AG04449 (cell line): ENCODE measurements around the gene VPS4A.

ENCODE experiments used
- CTCF ChIA-PET: fragments of 350-600 bp; formaldehyde crosslinking; extraction: SDS; loops from one replicate; lab custom pipeline; 2021; ENCODE audit warnings: antibody characterized with exemption; lab: Yijun Ruan, JAX
- POLR2A ChIA-PET: fragments of 400-600, 350-600 bp; formaldehyde crosslinking; extraction: SDS; loops from one replicate; lab custom pipeline; 2020; ENCODE audit warnings: antibody characterized with exemption, inconsistent platforms; lab: Yijun Ruan, JAX
- DNase-seq: peaks from one replicate; pipeline ENCODE4 v3.0.0-alpha.2; 2010; ENCODE audit warnings: low read depth, low spot score
- H3K4me3 ChIP-seq: 2 replicates; pipeline ENCODE4 v1.5.1; 2011; ENCODE audit warnings: low read depth, mild to moderate bottlenecking, control low read depth, low read length
- CTCF ChIP-seq: IDR thresholded peaks from one replicate; pipeline ENCODE4 v1.5.1; 2011; ENCODE audit warnings: mild to moderate bottlenecking, moderate library complexity, low read length, control low read depth, inconsistent platforms; ENCODE audit not compliant: insufficient read depth; ENCODE audit errors: missing control alignments

Gene VPS4A

GRCh38 chr16:69318177-69318910 lies 7.2 kb downstream of the VPS4A start:
- H3K4me3 ChIP-seq: no peak overlapping the region
- DNase-seq: no peak
- CTCF ChIA-PET: interaction anchor here (1.7 to 1.9 kb wide), 2 partner anchors 10 to 436 kb away, joined by 4 read pairs; partner anchors contain the start of gene NOB1
- no peak for TF ChIP-seq CTCF
- POLR2A ChIA-PET: interaction anchor here (0.6 kb wide), 1 partner anchor 8 kb away, joined by 3 read pairs; no protein-coding TSS in a partner anchor

DNA sequence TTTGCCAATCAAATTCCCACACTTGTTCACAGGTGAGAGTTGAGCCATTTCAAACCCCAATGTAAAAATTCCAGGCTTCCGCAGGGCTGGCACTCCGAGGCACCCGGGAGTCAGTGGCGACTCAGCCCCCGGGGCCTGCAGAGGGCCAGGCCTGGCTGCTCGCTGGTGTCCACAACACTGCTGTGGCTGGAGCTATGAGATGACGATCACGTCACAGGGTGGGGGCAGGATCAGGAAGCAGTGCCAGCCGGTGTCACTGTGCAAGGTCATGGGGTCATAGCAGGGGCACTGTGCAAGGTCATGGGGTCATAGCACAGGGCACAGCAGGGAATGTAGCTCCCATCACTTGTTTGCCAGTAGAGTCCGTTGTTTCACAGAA lies 7.8 kb downstream of the VPS4A start:
- TF ChIP-seq CTCF: no peak
- ChIA-PET CTCF (interaction anchor here (1.0 to 1.9 kb wide), 3 partner anchors 10 to 436 kb away, joined by 4 read pairs; partner anchors contain the start of genes NOB1 and PDF), POLR2A (no interaction called here)
- no peak for DNase-seq
- H3K4me3 ChIP-seq: no peak overlapping the region

- no peak overlapping the region for H3K4me3 ChIP-seq
- CTCF ChIA-PET: interaction anchor here (1.0 to 1.9 kb wide), 3 partner anchors 9 to 435 kb away, joined by 4 read pairs; partner anchors contain the start of genes NOB1 and PDF
- POLR2A ChIA-PET: no interaction called here
- no peak for DNase-seq
- no peak for TF ChIP-seq CTCF
These were observed 8.2 kb downstream of the VPS4A start for GRCh38 chr16:69319381-69319780.

DNA sequence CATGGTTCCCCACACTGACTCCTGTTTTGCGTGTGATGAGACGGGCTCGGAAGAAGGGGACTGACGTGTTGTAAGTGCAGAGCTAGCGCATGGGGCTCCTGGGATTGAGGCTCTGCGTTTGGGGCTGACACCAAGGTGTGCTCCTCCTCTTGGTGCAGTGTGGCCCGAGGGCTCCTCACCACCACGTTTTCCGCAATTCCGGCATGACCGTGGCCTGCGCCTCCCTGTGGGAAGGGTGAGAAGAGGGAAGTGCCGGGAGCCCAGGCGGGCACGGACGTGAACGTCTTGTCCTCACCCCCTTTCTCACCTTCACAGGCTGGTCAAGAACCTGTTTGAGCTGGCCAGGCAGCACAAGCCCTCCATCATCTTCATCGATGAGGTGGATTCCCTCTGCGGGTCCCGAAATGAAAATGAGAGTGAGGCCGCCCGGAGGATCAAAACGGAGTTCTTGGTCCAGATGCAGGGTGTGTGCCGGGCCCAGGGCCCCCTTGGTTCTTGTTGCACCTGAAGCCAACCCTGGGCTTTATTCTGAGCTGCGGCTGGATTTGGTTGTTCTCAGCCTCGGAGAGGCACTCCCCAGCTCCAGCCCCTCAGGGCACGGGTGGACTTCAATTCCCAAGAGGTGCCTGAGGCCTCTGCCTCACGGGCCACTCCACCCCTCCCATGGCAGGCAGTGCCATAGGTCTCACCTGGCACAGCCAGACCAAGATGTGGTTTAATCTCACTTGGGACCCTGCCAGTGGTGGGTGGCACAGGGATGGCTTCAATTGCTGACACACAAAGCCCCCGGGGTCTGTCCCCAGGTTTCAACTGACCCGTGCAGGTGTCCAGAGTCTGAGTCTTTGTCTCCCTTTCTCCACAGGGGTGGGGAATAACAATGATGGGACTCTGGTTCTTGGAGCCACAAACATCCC lies 8.9 kb downstream of the VPS4A start:
- no peak for DNase-seq
- POLR2A ChIA-PET: interaction anchor here (1.0 kb wide), 1 partner anchor 9 kb away, joined by 3 read pairs; no protein-coding TSS in a partner anchor
- TF ChIP-seq CTCF: no peak
- CTCF ChIA-PET: interaction anchor here (1.0 kb wide), 1 partner anchor 10 kb away, joined by 4 read pairs; the partner anchor contains the start of gene PDF
- no peak overlapping the region for H3K4me3 ChIP-seq

DNA sequence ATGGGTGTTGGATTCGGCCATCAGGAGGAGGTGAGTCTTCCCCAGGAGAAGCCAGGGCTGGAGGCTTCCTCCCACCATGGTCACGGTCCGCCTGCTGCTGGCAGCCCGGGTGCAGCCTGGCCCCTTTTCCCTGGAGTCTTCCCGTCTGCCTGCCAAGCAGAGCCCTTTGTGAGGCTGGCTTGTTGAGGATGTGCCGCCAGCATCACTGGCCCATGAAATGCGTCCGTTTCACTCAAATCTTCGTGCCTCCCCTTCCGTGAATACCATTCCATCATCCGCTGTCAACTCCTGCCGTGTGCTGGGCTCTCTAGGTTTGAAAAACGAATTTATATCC lies 9.6 kb downstream of the VPS4A start:
- no peak overlapping the region for H3K4me3 ChIP-seq
- no peak for TF ChIP-seq CTCF
- POLR2A ChIA-PET: interaction anchor here (1.0 kb wide), 1 partner anchor 8 kb away, joined by 3 read pairs; no protein-coding TSS in a partner anchor
- no peak for DNase-seq
- CTCF ChIA-PET: no interaction called here
